Breast epithelium (tissue), 3 donors: ENCODE data around the gene TANC1.

Experiments used
- POLR2A ChIP-seq: fragments of 450-650 bp; IDR thresholded peaks from one replicate; pipeline ENCODE4 v1.6.1; 2016; ENCODE audit warnings: antibody characterized with exemption, mild to moderate bottlenecking, moderate library complexity
- POLR2AphosphoS5 ChIP-seq, 3 donors: sonication (generic); formaldehyde crosslinking; IDR thresholded peaks; one replicate each; pipeline ENCODE4 v1.6.1; 2017; ENCODE audit warnings: antibody characterized with exemption in 3 of 3
- TF ChIP-seq, protein P1 (sequence below), 3 donors: fragments of 450-650 bp; IDR thresholded peaks; one replicate each; pipeline ENCODE4 v1.5.1; 2016 to 2017; ENCODE audit warnings: antibody characterized with exemption in 3 of 3, mild to moderate bottlenecking in 3 of 3, moderate library complexity in 3 of 3

DNA sequence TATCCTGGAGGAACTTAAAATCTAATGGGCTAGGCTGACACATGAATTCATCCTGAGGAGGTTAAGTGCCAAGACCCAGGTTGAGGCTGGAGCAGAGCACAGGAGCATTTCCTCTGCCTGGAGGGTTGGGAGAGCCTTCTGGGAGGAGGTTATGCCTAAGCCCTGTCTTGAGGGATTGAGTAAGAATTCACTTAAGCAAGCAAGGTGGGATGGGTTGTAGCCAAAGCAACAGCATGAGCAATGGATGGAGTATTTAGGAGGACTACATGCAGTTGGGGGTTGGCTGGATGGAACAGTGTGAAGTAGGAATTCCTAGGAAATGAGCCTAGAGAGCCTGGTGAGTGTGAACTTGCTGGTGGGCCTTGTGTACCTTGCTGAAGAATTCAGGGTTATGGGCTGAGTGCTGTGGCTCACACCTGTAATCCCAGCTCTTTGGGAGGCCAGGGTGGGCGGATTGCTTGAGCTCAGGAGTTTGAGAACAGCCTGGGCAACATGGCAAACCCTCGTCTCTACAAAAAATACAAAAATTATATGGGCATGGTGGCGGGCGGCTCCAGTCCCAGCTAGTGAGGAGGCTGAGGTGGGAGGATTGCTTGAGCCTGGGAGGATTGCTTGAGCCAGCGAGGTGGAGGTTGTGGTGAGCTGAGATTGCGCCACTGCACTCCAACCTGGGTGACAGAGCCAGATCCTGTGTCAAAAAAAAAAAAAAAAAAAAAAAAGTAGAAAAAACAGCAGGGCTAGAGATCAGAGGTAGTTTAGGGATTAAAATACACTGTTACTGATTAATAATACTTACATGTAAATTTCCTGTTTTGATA, 22.2 kb downstream of the TANC1 start:
- TF ChIP-seq, protein P1, sequence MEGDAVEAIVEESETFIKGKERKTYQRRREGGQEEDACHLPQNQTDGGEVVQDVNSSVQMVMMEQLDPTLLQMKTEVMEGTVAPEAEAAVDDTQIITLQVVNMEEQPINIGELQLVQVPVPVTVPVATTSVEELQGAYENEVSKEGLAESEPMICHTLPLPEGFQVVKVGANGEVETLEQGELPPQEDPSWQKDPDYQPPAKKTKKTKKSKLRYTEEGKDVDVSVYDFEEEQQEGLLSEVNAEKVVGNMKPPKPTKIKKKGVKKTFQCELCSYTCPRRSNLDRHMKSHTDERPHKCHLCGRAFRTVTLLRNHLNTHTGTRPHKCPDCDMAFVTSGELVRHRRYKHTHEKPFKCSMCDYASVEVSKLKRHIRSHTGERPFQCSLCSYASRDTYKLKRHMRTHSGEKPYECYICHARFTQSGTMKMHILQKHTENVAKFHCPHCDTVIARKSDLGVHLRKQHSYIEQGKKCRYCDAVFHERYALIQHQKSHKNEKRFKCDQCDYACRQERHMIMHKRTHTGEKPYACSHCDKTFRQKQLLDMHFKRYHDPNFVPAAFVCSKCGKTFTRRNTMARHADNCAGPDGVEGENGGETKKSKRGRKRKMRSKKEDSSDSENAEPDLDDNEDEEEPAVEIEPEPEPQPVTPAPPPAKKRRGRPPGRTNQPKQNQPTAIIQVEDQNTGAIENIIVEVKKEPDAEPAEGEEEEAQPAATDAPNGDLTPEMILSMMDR (IDR thresholded peaks at IDR 0.05): no peak
- TF ChIP-seq POLR2AphosphoS5 (IDR thresholded peaks at IDR 0.05) (no peak), POLR2A (no peak)
